Fibroblast of the conjunctiva (primary cell): ENCODE data around the gene IL12B.
"Not testable (repeated sequence)": the region's sequence is repeated elsewhere in the genome, so short reads cannot be mapped to it uniquely, and the experiment has no call there.

ENCODE experiments used
- DNase-seq: peaks from one replicate; pipeline ENCODE4 v3.0.0-alpha.2; 2010; ENCODE audit warnings: low read depth

The IL12B gene

DNA sequence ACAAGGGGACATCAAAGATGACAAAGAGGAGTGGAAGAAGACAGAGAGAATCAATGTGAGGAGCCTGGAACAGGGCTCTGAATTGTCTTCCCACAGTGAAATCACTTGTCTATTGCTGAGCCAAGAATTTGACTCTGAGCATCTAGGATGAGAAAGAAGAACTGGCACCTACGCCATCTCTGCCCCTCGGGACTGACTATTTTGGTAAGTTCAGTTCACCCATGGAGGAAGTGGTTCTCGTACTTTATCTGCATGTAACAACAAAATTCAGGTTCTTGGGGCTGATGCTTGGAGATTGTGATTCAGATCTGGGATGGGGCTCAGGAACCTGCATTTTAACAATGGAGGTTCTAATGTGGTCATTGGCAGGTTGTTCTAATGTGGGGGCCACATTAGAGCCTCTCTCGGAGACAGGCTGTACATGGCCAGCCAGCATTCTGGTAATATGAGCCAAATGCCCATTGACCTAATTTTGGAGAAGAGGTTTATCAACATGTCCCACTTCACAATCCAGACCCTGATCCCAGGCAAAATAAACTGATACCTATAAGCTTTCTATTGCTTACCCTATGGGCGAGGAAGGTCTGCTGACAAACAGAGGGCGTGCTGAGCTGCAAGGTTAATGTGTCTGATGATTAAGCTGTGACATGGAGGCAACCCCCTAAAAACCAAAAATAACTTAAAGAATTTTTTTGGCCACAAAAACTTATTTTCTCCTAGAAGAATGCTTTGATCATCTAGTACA, 2.7 kb upstream of the IL12B start:
- DNase-seq: no peak

DNA sequence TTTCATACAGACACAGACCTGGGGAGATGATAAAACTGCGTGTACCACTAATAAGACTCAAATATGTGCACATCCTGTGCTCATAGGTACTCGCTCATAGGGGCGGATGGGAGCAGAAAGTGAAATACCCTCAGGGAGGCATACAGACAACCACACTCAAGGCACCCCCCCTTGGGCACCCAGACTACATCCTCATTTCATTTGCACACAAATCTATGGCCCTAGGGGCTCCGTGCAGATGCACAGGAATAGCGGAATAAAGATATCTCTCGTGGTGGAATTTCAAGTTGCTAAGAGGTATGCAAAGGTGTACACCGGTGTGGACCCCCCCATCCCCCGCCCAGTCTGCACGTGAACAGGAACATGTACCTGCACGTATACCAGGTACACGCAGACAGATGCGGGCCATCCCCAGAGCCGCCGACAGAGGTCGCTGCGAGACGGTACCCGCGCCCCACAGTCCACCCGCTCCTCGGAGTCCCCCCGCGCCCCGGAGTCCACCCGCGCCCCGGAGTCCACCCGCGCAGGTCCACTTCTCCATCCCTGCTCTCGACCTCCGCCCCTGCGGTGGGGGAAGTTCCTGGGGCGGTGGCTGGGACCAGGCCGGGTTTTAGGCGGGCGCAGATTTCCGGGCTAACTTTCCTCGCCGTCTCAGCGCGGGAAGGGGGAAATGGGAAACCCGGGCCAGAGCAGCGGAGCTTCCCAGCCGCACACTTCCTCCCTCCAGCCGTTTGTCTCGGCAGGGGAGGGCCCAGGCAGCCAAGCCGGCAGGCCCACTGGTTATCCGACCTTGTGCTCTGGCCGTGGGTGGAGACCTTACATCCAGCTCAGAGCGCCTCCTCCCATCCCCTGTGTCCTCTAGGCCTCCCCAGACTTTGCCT, 1.0 kb upstream of the IL12B start:
- DNase-seq: peak; percentile 35

DNA sequence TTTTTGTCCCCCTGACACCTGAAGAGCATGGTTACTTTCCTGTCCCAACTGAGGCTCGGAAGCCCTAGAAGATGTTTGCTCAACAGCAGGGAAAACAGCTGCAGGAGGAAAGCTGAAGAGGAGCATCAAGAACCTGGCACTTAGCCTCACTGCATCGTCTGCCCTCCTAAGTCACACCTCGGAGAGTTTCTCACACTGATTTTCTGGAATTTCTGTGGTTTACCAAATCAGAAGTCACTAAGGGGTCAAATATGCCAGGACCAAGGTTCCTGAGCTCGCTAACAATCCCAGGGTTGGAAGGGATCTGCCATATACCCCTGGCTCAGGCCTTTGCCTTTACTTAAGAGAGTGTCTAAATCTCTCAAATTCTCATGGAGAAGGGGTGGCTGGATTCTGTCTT, 5.3 kb downstream of the IL12B start:
- DNase-seq: no peak

DNA sequence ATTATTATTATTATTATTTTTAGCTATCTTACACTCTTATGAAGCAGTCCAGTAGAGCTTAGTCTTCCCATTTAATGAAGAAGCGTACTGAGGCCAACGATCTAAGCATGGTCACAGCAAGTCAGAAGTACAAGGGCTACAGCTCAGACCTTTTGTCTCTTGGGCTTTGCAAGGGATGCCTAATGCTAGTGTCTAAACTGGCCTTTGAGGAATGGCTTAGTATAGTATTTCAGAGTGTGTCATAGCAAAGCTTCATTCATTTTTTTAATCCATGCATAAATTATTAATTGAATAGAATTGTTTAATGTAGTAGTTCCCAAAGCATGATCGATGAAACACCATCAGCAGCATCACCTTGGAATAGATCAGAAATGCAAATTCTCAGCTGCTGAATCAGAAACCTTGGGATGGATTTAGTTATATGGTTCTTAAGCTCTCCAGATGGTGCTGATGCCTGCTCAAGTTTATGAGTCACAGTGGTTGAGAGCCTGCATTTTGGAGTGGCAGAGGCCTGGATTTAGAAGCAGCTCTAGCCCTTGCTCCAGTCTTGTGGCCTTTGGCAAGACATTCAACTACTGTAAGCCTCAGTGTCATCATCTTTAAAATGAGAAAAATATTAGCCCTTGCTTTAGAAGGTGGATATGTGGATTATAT, 6.1 kb downstream of the IL12B start:
- DNase-seq: peak; percentile 76

DNA sequence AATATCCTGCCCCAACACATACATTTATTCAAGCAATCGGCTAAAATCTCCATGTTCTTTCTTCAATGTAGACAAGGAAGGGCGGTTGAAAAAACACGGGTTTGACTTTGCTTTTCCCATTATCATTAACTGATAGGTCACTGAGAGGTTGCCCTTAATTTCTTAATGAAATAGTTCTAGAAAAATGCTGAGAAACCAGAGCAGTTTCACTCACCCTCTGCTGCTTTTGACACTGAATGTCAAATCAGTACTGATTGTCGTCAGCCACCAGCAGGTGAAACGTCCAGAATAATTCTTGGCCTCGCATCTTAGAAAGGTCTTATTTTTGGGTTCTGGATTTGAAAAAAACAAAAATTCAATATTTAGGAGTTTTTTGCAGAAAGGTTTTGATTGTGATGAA, 8.1 kb downstream of the IL12B start:
- DNase-seq: no peak

DNA sequence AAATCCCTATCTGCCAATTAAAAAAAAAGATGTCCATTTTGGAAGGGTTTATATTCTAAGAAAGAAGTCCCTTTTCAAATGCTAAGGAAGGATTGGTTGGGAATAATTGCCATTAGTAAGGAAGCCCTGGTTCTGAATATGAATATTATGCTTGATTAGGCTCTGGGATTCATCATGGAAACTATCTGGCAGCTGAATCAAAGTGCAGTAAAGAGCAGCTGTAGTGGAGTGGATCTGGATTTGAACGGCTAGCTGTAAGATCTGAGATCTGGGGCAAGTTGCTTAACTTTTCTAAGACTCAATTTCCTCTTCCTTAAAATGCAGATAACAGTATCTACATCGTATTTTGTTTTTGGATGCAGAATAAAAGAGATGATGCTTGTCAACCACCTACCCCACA, 10.5 kb downstream of the IL12B start:
- no peak for DNase-seq

DNA sequence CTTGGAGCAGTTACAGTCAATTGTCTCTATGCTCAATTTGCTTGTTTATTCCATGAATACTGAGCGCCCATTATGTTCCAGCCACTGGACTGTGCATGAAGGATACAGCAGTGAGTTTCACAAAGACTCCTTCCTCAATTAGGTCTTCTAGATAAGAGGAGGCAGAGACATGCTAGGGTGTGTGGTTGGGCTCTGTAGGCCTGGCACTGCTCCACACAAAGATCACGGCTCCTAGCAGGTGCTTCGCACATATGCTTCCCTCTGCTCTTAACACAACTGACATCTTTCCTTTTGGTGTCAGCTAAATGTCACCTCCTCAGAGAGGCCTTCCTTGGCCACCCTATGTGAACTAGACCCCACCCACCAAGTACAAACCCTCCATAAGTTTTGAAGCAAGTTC, 10.9 kb downstream of the IL12B start:
- no peak for DNase-seq

DNA sequence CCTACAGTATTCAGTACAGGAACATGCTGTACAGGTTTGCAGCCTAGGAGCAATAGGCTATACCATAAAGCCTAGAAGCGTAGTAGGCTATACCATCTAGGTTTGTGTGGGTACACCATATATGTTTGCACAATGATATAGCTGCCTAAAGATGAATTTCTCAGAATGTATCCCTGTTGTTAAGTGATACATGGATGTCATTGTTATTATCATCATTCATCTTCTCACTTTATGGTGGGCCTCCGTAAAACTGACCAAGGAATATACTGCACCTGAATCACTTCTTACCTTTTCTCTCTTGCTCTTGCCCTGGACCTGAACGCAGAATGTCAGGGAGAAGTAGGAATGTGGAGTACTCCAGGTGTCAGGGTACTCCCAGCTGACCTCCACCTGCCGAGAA, 11.8 kb downstream of the IL12B start:
- DNase-seq: no peak

DNA sequence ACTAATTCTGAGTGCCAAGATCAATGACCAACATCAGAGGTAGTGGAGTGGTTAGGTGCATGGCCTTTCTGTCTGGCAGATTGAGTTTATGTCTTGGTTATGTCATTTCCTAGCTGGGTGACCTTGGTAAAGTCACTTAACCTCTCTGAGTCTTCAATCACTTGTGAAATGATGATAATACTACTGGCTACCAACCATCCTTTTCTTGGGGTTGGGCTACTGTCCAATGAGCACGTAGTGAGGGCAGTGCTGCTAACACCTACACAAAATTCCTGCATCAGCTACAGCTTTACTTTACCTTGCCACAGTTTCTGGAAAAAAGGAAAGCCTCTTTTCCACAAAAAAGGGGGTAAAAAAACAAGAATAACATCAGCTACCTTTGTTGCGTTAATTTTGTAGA, 12.4 kb downstream of the IL12B start:
- DNase-seq: no peak

DNA sequence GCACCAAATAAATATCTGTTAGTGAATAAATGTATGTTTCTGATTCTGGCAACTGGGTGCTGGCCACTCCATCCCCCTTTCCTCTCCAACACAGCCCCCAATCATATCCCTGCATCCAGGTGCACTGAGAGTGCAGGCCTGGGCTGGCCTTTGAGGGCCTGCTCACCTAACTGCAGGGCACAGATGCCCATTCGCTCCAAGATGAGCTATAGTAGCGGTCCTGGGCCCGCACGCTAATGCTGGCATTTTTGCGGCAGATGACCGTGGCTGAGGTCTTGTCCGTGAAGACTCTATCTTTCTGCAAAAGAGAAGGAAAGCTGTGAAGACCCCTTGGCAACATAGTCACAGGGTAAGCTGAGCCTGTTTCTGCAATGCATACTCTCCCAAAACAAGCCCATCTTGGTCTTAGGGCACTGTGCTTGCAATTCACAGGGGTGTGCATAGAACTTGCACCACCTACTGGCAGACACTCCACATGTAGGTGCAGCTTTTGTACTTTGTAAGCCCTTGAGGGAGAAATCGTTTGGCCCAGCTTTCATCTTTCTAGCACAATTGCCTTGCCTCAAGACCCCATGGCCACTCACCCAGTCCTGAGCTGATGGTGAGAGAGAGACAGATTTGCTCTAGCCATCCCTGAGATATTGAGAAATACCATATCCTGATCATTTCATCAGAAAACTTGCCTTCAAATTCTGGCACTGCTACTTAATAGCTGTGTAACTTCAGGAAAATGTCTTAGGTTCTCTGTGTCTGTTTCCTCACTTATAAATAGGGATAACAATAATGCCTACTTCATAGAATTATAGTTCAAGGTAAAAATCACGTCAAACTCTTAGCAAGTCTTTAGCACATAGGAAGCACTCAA, 13.5 kb downstream of the IL12B start:
- DNase-seq: peak; percentile 54

DNA sequence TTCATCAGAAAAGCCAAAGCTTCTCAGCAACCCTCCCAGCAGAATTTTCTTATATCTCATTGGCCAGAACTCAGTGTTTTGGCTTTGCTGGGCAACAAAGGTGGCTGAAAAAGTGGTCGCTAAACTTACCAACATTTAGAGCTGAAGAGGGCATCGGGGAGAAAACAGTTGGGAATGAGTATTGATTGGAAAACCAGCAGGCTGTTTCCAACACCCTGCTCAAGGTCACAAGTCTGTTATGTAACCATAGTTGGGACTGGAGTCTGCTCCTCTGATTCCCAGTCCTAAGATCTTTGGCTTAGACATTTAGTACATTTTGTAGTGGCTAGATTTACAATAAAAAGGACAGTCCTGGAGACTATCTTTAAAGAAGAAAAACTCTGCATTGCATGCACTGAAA, 17.1 kb downstream of the IL12B start:
- no peak for DNase-seq

DNA sequence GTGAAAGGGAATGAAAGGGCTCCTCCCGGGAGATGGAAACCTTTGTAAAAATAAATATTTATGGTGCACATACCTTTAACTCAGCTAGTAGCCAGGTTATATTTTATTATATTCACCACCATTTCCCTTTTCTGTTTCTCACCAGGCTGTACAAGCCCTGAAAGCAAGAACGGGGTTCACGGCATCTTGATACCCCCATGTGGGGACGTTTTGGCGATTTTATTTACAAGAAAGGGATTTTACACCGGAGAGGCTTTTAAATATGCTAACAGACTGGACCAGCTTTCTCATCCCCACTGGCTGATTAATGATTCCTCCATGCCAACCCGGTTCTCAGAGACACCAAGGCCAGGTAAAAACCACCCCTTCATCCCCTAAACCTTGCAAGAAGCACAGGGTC, 19.2 kb downstream of the IL12B start:
- no peak for DNase-seq

DNA sequence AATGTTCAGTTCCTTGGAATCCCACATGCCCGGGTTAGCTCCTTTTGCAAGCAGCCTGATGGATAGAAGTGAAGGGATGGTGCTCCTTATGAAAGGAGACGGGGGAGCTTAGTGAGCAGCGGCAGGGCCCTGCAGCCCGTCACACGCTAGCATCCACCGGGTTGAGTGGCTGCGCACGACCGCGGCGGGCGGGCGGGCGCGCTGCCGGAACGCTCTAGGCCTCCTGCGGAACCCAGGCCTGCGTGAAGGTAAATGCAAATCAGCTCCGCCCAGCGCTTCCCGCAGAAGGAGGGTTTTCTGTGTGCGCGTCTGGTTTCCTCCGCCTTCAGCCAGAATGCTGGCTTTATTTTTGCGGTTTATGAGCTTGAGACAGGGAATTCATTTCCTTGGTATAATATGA, 19.8 kb downstream of the IL12B start:
- no peak for DNase-seq

DNA sequence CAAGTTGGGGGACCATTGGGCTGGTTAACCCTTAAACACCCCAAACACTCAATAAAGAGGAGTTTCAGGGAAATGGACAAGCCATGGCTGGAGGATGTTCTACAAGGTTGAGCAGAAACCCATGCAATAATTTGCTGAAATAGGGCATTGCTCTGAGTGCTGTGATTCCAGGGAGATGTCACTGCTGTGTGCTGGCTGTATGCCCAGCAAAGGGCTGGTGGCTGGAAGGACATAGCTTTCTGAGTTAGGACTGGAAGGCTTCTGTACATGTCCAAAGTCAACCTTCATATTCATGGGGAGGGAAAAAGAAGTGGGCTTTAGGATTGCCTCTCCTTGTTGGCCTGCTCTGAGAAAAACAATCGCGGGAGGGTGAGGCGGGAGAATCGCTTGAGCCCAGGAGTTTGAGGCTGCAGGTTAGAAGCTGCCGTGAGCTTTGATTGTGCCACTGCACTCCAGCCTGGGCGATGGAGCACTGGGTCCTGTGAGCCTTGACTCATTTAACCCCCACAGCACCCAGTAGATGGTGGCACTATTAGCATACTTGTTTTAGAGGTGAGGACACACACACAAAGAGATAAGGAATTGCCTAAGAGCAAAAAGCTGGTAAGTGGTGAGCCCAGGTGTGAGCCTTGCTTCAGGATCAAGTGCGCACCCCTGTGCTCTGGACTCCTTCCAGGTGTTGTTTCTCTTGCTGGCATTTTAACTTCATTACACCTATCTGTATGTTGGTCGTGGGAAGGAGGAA, 20.4 kb downstream of the IL12B start:
- no peak for DNase-seq

DNA sequence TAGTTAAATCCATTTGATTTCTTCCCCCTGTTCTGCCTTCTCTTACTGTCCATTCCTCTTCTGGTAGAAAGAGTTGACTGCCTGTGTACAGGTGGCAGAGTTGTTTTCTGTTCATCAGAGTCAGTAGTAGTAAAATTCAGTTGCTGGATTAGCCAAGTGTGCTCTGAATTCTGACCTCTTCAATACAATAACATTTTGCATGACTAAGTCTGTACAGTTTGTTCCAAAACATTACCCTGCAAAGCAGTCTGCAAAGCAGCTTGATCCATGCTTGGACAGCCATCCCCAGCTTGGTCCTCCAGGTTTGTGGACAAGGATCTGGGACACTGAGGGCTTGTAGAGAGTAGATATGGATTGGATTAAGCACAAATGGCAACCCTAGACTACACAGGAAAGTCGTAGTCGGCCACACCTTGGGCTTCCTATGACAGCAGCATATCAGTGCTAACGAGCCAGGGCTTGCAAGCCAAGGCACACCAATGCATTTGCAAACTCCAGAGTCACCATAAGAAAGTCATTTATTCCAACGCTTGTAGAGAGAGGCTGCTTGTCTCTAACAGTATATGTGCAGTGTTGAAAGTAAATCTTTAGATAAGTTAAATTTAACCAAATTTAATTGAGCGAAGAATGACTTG, 25.2 kb downstream of the IL12B start:
- DNase-seq: peak; percentile 6

DNA sequence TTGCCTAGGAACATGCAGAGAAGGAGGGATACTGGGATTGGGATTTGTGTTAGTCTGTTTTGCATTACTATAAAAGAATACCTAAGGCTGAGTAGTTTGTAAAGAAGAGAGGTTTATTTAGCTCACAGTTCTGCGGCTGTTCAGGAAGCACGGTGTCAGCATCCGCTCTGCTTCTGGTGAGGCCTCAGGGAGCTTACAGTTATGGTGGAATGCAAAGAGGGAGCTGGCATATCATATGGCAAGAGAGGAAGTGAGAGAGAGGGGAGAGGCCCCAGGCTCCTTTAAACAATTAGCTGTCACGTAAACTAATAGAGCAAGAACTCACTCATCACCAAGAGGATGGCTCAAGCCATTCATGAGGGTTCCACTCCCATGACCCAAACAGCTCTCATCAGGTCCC, 27.0 kb downstream of the IL12B start:
- no peak for DNase-seq

DNA sequence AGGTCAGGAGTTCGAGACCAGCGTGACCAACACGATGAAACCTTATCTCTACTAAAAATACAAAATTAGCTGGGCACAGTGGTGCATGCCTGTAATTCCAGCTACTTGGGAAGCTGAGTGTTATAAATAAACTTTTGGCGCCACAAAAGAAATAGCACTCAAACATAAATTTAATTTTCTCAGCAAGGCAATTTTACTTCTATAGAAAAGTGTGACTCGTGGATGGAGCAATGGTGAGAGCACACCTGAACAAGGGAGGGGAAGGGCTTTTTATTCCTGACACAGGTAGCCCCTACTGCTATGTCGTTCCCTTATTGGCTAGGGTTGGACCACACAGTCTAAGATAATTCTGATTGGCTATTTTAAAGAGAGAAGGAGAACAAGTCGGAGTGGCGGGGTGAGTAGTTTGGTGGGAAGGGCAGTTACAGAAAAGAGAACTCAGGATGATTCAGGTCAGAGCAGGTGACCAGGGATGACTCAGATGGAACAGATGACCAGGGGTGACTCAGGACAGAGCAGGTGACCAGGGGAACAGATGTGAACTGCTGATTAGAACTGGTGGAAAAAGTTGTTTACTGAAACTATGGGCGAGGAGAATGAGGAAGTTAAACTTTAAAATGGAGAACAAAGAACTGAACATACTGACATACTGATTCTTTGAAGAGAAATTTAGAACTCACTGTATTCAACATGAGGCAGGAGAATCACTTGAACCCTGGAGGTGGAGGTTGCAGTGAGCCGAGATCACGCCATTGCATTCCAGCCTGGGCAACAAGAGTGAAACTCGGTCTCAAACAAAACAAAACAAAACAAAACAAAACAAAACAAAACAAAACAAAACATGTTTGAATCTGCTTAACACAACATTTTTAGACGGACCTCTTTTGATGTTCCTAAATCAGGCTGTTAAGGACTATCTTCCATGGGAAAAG, 28.1 kb downstream of the IL12B start:
- DNase-seq: not testable (repeated sequence)

DNA sequence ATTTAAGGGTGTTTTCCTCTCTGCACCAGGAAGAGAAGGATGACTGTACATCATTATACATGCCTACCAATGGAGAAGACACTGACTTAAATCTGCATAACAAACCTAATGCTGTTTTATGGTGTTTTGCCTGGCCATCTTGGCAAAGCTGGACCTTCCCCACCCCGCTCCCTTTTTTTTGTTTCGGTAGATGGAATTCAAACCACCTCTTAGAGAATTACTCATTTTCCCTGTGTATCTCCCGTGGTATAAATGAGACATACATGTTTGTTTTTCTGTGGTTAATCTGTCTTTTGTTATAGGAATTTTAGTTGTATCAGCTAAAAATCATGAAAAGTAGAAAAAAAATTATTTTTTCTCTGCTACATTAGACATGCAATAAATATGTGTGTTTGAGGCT, 28.8 kb downstream of the IL12B start:
- no peak for DNase-seq

DNA sequence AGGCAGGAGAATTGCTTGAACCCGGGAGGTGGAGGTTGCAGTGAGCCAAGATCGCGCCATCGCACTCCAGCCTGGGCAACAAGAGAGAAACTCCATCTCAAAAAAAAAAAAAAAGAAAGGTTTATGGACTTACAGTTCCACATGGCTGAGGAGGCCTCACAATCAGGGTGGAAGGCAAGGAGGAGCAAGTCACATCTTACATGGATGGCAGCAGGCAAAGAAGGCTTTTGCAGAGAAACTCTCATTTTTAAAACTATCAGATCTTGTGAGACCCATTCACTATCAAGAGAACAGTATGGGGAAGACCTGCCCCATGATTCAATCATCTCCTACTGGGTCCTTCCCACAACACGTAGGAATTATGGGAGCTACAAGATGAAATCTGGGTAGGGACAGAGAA, 33.0 kb downstream of the IL12B start:
- DNase-seq: not testable (repeated sequence)

DNA sequence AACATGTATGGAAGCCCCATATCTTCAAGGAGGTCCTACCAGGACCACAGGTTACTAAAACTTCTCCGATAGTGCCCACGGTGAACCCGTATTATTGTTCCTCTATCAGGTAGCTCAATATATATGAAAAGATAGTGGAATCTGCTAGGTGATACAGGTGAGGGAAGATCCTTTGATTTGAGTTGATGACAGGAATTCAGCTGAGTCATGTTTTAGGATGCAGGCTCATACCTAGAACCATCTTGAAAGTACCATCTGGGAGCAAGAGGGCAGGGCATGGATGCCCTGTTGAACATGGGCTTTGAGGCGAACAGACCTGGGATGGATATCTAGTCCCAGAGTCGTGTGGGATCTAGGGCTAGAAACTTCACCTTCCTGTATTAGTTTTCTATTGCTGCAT, 35.4 kb downstream of the IL12B start:
- no peak for DNase-seq
